Gastroesophageal sphincter (tissue), 3 donors: Measurements from ENCODE around the gene LIPA.
"Not testable (repeated sequence)": the region's sequence is repeated elsewhere in the genome, so short reads cannot be mapped to it uniquely, and the experiment has no call there.

Experiments
- CTCF ChIP-seq, 4 experiments: fragments of 200-600 bp in 2 of 4; fragments of 450-650 bp in 2 of 4; sonication (generic) in 1 of 4; IDR thresholded peaks; one replicate each; pipeline ENCODE4 v1.5.1; 2017 to 2019; ENCODE audit warnings: antibody characterized with exemption in 4 of 4, mild to moderate bottlenecking in 2 of 4, moderate library complexity in 2 of 4
- EP300 ChIP-seq: sonication (generic); formaldehyde crosslinking; IDR thresholded peaks from one replicate; pipeline ENCODE4 v1.6.1; 2017; ENCODE audit warnings: antibody characterized with exemption, mild to moderate bottlenecking
- POLR2A ChIP-seq, 2 donors: fragments of 450-650 bp; IDR thresholded peaks; one replicate each; pipeline ENCODE4 v1.6.1; 2017; ENCODE audit warnings: antibody characterized with exemption in 2 of 2, mild to moderate bottlenecking in 2 of 2, moderate library complexity in 1 of 2

- TF ChIP-seq EP300; CTCF (IDR thresholded peaks at IDR 0.05); POLR2A (IDR thresholded peaks at IDR 0.05): not testable (repeated sequence)
Measured at GRCh38 chr10:89255091-89255579, 3.6 kb upstream of the LIPA start.
